HEK293 (cell line): ENCODE measurements around the gene SNX5.

Experiments used
- CTCF ChIA-PET: fragments of 350-600 bp; formaldehyde crosslinking; extraction: SDS; loops from one replicate; lab custom pipeline; 2021; ENCODE audit warnings: antibody characterized with exemption; lab: Yijun Ruan, JAX
- POLR2A ChIA-PET: fragments of 300-600 bp; formaldehyde crosslinking; extraction: SDS; loops from one replicate; lab custom pipeline; 2020; ENCODE audit warnings: antibody characterized with exemption, inconsistent platforms; lab: Yijun Ruan, JAX
- H3K27ac ChIP-seq: fragments of 200-500 bp; sonication (Bioruptor generic); 2 replicates; pipeline ENCODE4 v1.5.1; 2014; ENCODE audit warnings: low read depth, low read length, control low read depth, inconsistent platforms; ENCODE audit errors: extremely low read depth
- H3K36me3 ChIP-seq, 2 experiments: fragments of 200-500 bp in 1 of 2; sonication (Bioruptor generic) in 1 of 2; 1 replicate in 1 of 2; 2 replicates in 1 of 2; pipeline ENCODE4 v1.5.1; 2014 to 2017; ENCODE audit warnings: inconsistent platforms in 2 of 2, low read length in 2 of 2; ENCODE audit not compliant: control insufficient read depth in 2 of 2, insufficient read depth in 1 of 2
- H3K4me1 ChIP-seq: fragments of 200-500 bp; sonication (Bioruptor generic); 2 replicates; pipeline ENCODE4 v1.5.1; 2014; ENCODE audit warnings: mild to moderate bottlenecking, low read length, inconsistent platforms; ENCODE audit not compliant: control insufficient read depth, insufficient read depth
- H3K4me3 ChIP-seq: 2 replicates; pipeline ENCODE4 v1.5.1; 2011; ENCODE audit warnings: low read depth, mild to moderate bottlenecking, control low read depth, low read length, moderate library complexity
- H3K9me3 ChIP-seq: fragments of 200-500 bp; sonication (Bioruptor generic); 2 replicates; pipeline ENCODE4 v1.5.1; 2014; ENCODE audit warnings: low read depth, low read length, inconsistent platforms; ENCODE audit not compliant: control insufficient read depth, insufficient read depth
- AEBP2 ChIP-seq: fragments of 450-650 bp; formaldehyde crosslinking; IDR thresholded peaks from 2 replicates; pipeline ENCODE4 v1.5.1; 2016; ENCODE audit warnings: missing biosample characterization, missing genetic modification characterization, borderline replicate concordance
- HOXA7 ChIP-seq: sonication (generic); formaldehyde crosslinking; IDR thresholded peaks from 2 replicates; pipeline ENCODE4 v1.8.1; 2022; ENCODE audit warnings: missing genetic modification reagents, borderline replicate concordance
- KLF10 ChIP-seq: fragments of 450-650 bp; IDR thresholded peaks from 2 replicates; pipeline ENCODE4 v1.5.1; 2018; ENCODE audit warnings: missing biosample characterization, mild to moderate bottlenecking, missing genetic modification characterization
- KLF17 ChIP-seq: fragments of 450-650 bp; formaldehyde crosslinking; IDR thresholded peaks from 2 replicates; pipeline ENCODE4 v1.5.1; 2016; ENCODE audit warnings: missing biosample characterization, missing genetic modification characterization
- KLF9 ChIP-seq: fragments of 450-650 bp; formaldehyde crosslinking; IDR thresholded peaks from 2 replicates; pipeline ENCODE4 v1.5.1; 2016; ENCODE audit warnings: missing biosample characterization, missing genetic modification characterization, low read depth
- PATZ1 ChIP-seq: fragments of 450-650 bp; formaldehyde crosslinking; IDR thresholded peaks from 2 replicates; pipeline ENCODE4 v1.5.1; 2016; ENCODE audit warnings: missing biosample characterization, missing genetic modification characterization
- REPIN1 ChIP-seq: fragments of 450-650 bp; formaldehyde crosslinking; IDR thresholded peaks from 2 replicates; pipeline ENCODE4 v1.5.1; 2017; ENCODE audit warnings: missing biosample characterization, missing genetic modification characterization, low read depth
- SALL2 ChIP-seq: fragments of 450-650 bp; formaldehyde crosslinking; IDR thresholded peaks from 2 replicates; pipeline ENCODE4 v1.5.0; 2017; ENCODE audit warnings: missing biosample characterization, mild to moderate bottlenecking, missing genetic modification characterization, borderline replicate concordance
- SCRT1 ChIP-seq: fragments of 450-650 bp; formaldehyde crosslinking; IDR thresholded peaks from 2 replicates; pipeline ENCODE4 v1.5.1; 2016; ENCODE audit warnings: missing biosample characterization, missing genetic modification characterization, borderline replicate concordance
- ZFHX2 ChIP-seq: fragments of 450-650 bp; formaldehyde crosslinking; conservative IDR thresholded peaks from 2 replicates; pipeline ENCODE4 v1.5.1; 2016; ENCODE audit warnings: missing biosample characterization, missing genetic modification characterization
- ZFP37 ChIP-seq: fragments of 450-650 bp; formaldehyde crosslinking; IDR thresholded peaks from 2 replicates; pipeline ENCODE4 v1.5.1; 2016; ENCODE audit warnings: missing biosample characterization, missing genetic modification characterization
- ZNF112 ChIP-seq: fragments of 450-650 bp; formaldehyde crosslinking; IDR thresholded peaks from 2 replicates; pipeline ENCODE4 v1.5.0; 2017; ENCODE audit warnings: missing biosample characterization, missing genetic modification characterization
- ZNF114 ChIP-seq: fragments of 450-650 bp; formaldehyde crosslinking; IDR thresholded peaks from 2 replicates; pipeline ENCODE4 v1.5.0; 2017; ENCODE audit warnings: missing biosample characterization, missing genetic modification characterization
- ZNF184 ChIP-seq: fragments of 450-650 bp; IDR thresholded peaks from 2 replicates; pipeline ENCODE4 v1.5.1; 2018; ENCODE audit warnings: missing biosample characterization, mild to moderate bottlenecking, missing genetic modification characterization
- ZNF239 ChIP-seq: fragments of 450-650 bp; formaldehyde crosslinking; IDR thresholded peaks from 2 replicates; pipeline ENCODE4 v1.5.1; 2016; ENCODE audit warnings: missing biosample characterization, missing genetic modification characterization
- ZNF302 ChIP-seq: fragments of 450-650 bp; formaldehyde crosslinking; IDR thresholded peaks from 2 replicates; pipeline ENCODE4 v1.5.1; 2016; ENCODE audit warnings: missing biosample characterization, missing genetic modification characterization, low read depth
- ZNF518A ChIP-seq: fragments of 450-650 bp; formaldehyde crosslinking; conservative IDR thresholded peaks from 2 replicates; pipeline ENCODE4 v1.5.1; 2016; ENCODE audit warnings: low read depth, missing biosample characterization, missing genetic modification characterization
- ZNF664 ChIP-seq: fragments of 450-650 bp; formaldehyde crosslinking; IDR thresholded peaks from 2 replicates; pipeline ENCODE4 v1.5.1; 2016; ENCODE audit warnings: missing biosample characterization, missing genetic modification characterization
- TF ChIP-seq, protein P1 (sequence below): fragments of 450-650 bp; formaldehyde crosslinking; IDR thresholded peaks from 2 replicates; pipeline ENCODE4 v1.5.1; 2016; ENCODE audit warnings: missing biosample characterization, missing genetic modification characterization
- TF ChIP-seq, protein P2 (sequence below): fragments of 450-650 bp; formaldehyde crosslinking; IDR thresholded peaks from 2 replicates; pipeline ENCODE4 v1.5.1; 2016; ENCODE audit warnings: missing biosample characterization, missing genetic modification characterization

The SNX5 gene

GRCh38 chr20:17909869-17910321, 58.7 kb downstream of the SNX5 start:
- TF ChIP-seq, protein P1, sequence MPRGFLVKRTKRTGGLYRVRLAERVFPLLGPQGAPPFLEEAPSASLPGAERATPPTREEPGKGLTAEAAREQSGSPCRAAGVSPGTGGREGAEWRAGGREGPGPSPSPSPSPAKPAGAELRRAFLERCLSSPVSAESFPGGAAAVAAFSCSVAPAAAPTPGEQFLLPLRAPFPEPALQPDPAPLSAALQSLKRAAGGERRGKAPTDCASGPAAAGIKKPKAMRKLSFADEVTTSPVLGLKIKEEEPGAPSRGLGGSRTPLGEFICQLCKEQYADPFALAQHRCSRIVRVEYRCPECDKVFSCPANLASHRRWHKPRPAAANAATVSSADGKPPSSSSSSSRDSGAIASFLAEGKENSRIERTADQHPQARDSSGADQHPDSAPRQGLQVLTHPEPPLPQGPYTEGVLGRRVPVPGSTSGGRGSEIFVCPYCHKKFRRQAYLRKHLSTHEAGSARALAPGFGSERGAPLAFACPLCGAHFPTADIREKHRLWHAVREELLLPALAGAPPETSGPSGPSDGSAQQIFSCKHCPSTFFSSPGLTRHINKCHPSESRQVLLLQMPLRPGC (tag by site-specific recombination), result no peak
- TF ChIP-seq KLF10 (tag by site-specific recombination) (no peak), ZNF518A (tag by site-specific recombination) (no peak), ZNF302 (tag by site-specific recombination) (no peak), PATZ1 (tag by site-specific recombination) (no peak), KLF17 (tag by site-specific recombination) (no peak), KLF9 (tag by site-specific recombination) (no peak), ZNF112 (tag by site-specific recombination) (no peak), ZNF239 (tag by site-specific recombination) (no peak), HOXA7 (CRISPR knock-in tag) (no peak), ZNF114 (tag by site-specific recombination) (no peak), SALL2 (tag by site-specific recombination) (no peak)
- Histone ChIP-seq H3K36me3 (no peaks in the 10 kb centered on the region; a peak in 1 of 3 replicates), H3K4me1 (no peaks in the 10 kb centered on the region), H3K27ac (no peak overlapping the region), H3K4me3 (no peak overlapping the region), H3K9me3 (no peaks in the 10 kb centered on the region)
- CTCF ChIA-PET, result no interaction called here
- POLR2A ChIA-PET, result no interaction called here

DNA sequence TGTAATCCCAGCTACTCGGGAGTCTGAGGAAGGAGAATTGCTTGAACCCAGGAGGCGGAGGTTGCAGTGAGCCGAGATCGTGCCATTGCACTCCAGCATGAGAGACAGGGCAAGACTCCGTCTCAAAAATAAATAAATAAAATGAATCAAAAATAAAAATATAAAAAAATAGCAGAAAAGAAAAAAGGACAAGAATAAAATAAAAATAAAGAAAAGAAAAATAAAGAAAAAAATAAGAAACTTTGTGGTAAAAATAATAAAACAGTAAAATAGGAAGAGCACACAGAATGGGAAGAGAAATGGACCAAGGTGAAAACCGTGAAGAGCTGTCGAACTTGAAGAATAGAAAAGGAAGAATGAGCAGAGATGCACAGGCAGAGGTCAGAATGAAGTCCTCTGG, 63.0 kb downstream of the SNX5 start:
- H3K9me3 ChIP-seq, result no peaks in the 10 kb centered on the region
- CTCF ChIA-PET, result interaction anchor here (0.5 to 0.6 kb wide), 2 partner anchors 85 to 223 kb away, joined by 4 read pairs; partner anchors contain the start of gene RRBP1
- H3K4me3 ChIP-seq, result no peak overlapping the region
- H3K36me3 ChIP-seq, result no peaks in the 10 kb centered on the region; a peak in 1 of 3 replicates
- POLR2A ChIA-PET, result no interaction called here
- no peak overlapping the region for H3K27ac ChIP-seq
- no peaks in the 10 kb centered on the region for H3K4me1 ChIP-seq
- TF ChIP-seq ZNF664 (no peak), ZFHX2 (tag by site-specific recombination) (no peak), SCRT1 (no peak), ZNF184 (no peak), ZFP37 (tag by site-specific recombination) (no peak), REPIN1 (tag by site-specific recombination) (no peak), AEBP2 (tag by site-specific recombination) (no peak)
- TF ChIP-seq, protein P2, sequence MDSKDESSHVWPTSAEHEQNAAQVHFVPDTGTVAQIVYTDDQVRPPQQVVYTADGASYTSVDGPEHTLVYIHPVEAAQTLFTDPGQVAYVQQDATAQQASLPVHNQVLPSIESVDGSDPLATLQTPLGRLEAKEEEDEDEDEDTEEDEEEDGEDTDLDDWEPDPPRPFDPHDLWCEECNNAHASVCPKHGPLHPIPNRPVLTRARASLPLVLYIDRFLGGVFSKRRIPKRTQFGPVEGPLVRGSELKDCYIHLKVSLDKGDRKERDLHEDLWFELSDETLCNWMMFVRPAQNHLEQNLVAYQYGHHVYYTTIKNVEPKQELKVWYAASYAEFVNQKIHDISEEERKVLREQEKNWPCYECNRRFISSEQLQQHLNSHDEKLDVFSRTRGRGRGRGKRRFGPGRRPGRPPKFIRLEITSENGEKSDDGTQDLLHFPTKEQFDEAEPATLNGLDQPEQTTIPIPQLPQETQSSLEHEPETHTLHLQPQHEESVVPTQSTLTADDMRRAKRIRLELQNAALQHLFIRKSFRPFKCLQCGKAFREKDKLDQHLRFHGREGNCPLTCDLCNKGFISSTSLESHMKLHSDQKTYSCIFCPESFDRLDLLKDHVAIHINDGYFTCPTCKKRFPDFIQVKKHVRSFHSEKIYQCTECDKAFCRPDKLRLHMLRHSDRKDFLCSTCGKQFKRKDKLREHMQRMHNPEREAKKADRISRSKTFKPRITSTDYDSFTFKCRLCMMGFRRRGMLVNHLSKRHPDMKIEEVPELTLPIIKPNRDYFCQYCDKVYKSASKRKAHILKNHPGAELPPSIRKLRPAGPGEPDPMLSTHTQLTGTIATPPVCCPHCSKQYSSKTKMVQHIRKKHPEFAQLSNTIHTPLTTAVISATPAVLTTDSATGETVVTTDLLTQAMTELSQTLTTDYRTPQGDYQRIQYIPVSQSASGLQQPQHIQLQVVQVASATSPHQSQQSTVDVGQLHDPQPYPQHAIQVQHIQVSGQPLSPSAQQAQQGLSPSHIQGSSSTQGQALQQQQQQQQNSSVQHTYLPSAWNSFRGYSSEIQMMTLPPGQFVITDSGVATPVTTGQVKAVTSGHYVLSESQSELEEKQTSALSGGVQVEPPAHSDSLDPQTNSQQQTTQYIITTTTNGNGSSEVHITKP (tag by site-specific recombination), result no peak
